Ishikawa (cell line): ENCODE results near the gene GNB5.

Source experiments
- CEBPB ChIP-seq: IDR thresholded peaks from 2 replicates; pipeline ENCODE4 v1.6.1; 2012
- CREB1 ChIP-seq: IDR thresholded peaks from 2 replicates; pipeline ENCODE4 v1.6.1; 2012; ENCODE audit warnings: low read depth
- EGR1 ChIP-seq: IDR thresholded peaks from 2 replicates; pipeline ENCODE4 v1.6.1; 2012
- EP300 ChIP-seq: IDR thresholded peaks from 2 replicates; pipeline ENCODE4 v1.6.1; 2012; ENCODE audit warnings: borderline replicate concordance
- FOXM1 ChIP-seq: IDR thresholded peaks from 2 replicates; pipeline ENCODE4 v1.6.1; 2012; ENCODE audit warnings: low read depth, borderline replicate concordance
- MAX ChIP-seq: IDR thresholded peaks from 2 replicates; pipeline ENCODE4 v1.6.1; 2012
- NFIC ChIP-seq: IDR thresholded peaks from 2 replicates; pipeline ENCODE4 v1.6.1; 2012
- RAD21 ChIP-seq: IDR thresholded peaks from 2 replicates; pipeline ENCODE4 v1.6.1; 2012; ENCODE audit warnings: low read depth
- REST ChIP-seq: IDR thresholded peaks from 2 replicates; pipeline ENCODE4 v1.6.1; 2012; ENCODE audit warnings: low read depth, mild to moderate bottlenecking
- TAF1 ChIP-seq: IDR thresholded peaks from 2 replicates; pipeline ENCODE4 v1.6.1; 2012; ENCODE audit warnings: low read depth, mild to moderate bottlenecking
- TCF12 ChIP-seq: IDR thresholded peaks from 2 replicates; pipeline ENCODE4 v1.6.1; 2012; ENCODE audit warnings: low read depth
- TEAD4 ChIP-seq: IDR thresholded peaks from 2 replicates; pipeline ENCODE4 v1.6.1; 2012
- USF1 ChIP-seq: IDR thresholded peaks from 2 replicates; pipeline ENCODE4 v1.6.1; 2012
- YY1 ChIP-seq: IDR thresholded peaks from 2 replicates; pipeline ENCODE4 v1.6.1; 2012; ENCODE audit warnings: low read depth
- ZBTB7A ChIP-seq: IDR thresholded peaks from 2 replicates; pipeline ENCODE4 v1.6.1; 2012; ENCODE audit warnings: low read depth

Gene GNB5

GRCh38 chr15:52183562-52184173 is 7.5 kb downstream of the GNB5 start:
- TF ChIP-seq RAD21 (peak; percentile 33; the same call in 1 of the 2 replicates), EGR1 (no peak), REST (no peak)

GRCh38 chr15:52181938-52182780 is 9.0 kb downstream of the GNB5 start:
- TF ChIP-seq YY1 = no peak

- TF ChIP-seq TCF12 (no peak), USF1 (no peak), TEAD4 (no peak), REST (no peak), RAD21 (no peak), CREB1 (no peak), FOXM1 (no peak), MAX (no peak)
Measured at GRCh38 chr15:52180851-52181450, 10.2 kb downstream of the GNB5 start.

- no peak for TF ChIP-seq NFIC
- no peak for TF ChIP-seq TAF1
- no peak for TF ChIP-seq REST
- no peak for TF ChIP-seq ZBTB7A
- no peak for TF ChIP-seq FOXM1
- no peak for TF ChIP-seq TEAD4
- no peak for TF ChIP-seq CREB1
- TF ChIP-seq EGR1 = no peak
Measured at GRCh38 chr15:52180196-52180835, 10.9 kb downstream of the GNB5 start.

- TF ChIP-seq TCF12 = peak; percentile 17; the same call in 1 of the 2 replicates
- TF ChIP-seq NFIC = peak; percentile 17; the same call in 1 of the 2 replicates
- TF ChIP-seq REST = no peak
- TF ChIP-seq EP300 = no peak
- no peak for TF ChIP-seq FOXM1
- TF ChIP-seq TEAD4 = 0 out of 2 replicates have a peak, but pooled peaks have one; percentile 9
- peak; percentile 52; the same call in 1 of the 2 replicates for TF ChIP-seq YY1
- TF ChIP-seq USF1 = no peak
- peak; percentile 57; the same call in 1 of the 2 replicates for TF ChIP-seq TAF1
- TF ChIP-seq ZBTB7A = no peak
- no peak for TF ChIP-seq CEBPB
- TF ChIP-seq EGR1 = peak; percentile 34; the same call in 1 of the 2 replicates
- TF ChIP-seq CREB1 = no peak
- TF ChIP-seq MAX = peak; percentile 52
- no peak for TF ChIP-seq RAD21
Measured at GRCh38 chr15:52179278-52180195, 11.7 kb downstream of the GNB5 start.
